C4-2B (cell line): ENCODE data around the gene PIGQ.

Experiments used
- H3K27ac ChIP-seq: fragments of 450-650 bp; 2 replicates; pipeline ENCODE4 v1.5.1; 2017
- CTCF ChIP-seq: fragments of 450-650 bp; conservative IDR thresholded peaks from 2 replicates; pipeline ENCODE4 v1.5.1; 2017; ENCODE audit warnings: mild to moderate bottlenecking
- ZFX ChIP-seq: fragments of 450-650 bp; IDR thresholded peaks from 2 replicates; pipeline ENCODE4 v1.6.1; 2017

Gene PIGQ

GRCh38 chr16:564690-565418, 4.9 kb upstream of the PIGQ start:
- TF ChIP-seq ZFX (no peak), CTCF (no peak)
- H3K27ac ChIP-seq, result no peak overlapping the region; the same call in 1 of the 2 replicates

- TF ChIP-seq ZFX (no peak), CTCF (no peak)
- peak overlapping the region; percentile 40; the same call in 1 of the 2 replicates for H3K27ac ChIP-seq
Measured at GRCh38 chr16:565419-566330, 4.1 kb upstream of the PIGQ start.

- peak within 1 kb of the TSS; percentile 70 for H3K27ac ChIP-seq
- TF ChIP-seq CTCF (no peak), ZFX (no peak)
Measured at GRCh38 chr16:566475-567372, 3.0 kb upstream of the PIGQ start, which contains the start of gene NHLRC4. NHLRC4 (plus strand) TSS chr16:567005; CDS start chr16:568048, 1,043 bp downstream.

GRCh38 chr16:567373-568256, 2.2 kb upstream of the PIGQ start:
- peak overlapping the region; percentile 70; the same call in 1 of the 2 replicates for H3K27ac ChIP-seq
- TF ChIP-seq CTCF (no peak), ZFX (no peak)

- H3K27ac ChIP-seq, result peak overlapping the region; percentile 70; the same call in 1 of the 2 replicates
Measured at GRCh38 chr16:568401-569258, 1.1 kb upstream of the PIGQ start.

More at GRCh38 chr16:568401-569258, 1.1 kb upstream of the PIGQ start:
- TF ChIP-seq ZFX (no peak), CTCF (no peak)
